Breast epithelium (tissue), 4 donors: ENCODE data around the gene SURF6. TPM values are rescaled to one million over a fixed set of nuclear protein-coding genes. Genes with fewer than 3 reads are reported as not detected.

Experiments
- DNase-seq, 2 donors: peaks; one replicate each; pipeline ENCODE4 v3.0.0-alpha.2; 2019; ENCODE audit warnings: low spot score in 2 of 2
- H3K27ac ChIP-seq, 2 donors: fragments of 200-600 bp; sonication (generic) in 1 of 2; one replicate each; pipeline ENCODE4 v1.5.1; 2016 to 2019; ENCODE audit warnings: mild to moderate bottlenecking in 1 of 2
- H3K27me3 ChIP-seq, 2 donors: fragments of 200-600 bp; sonication (generic) in 1 of 2; one replicate each; pipeline versions ENCODE4 v1.5.1 to v1.6.0; 2017 to 2019; ENCODE audit warnings: control low read depth in 1 of 2, mild to moderate bottlenecking in 1 of 2
- H3K36me3 ChIP-seq: fragments of 200-600 bp; one replicate; pipeline ENCODE4 v1.5.1; 2019
- H3K4me1 ChIP-seq, 2 donors: fragments of 200-600 bp; sonication (generic); one replicate each; pipeline ENCODE4 v1.5.1; 2016 to 2019; ENCODE audit warnings: control low read depth in 1 of 2
- H3K4me3 ChIP-seq, 3 donors: fragments of 200-600 bp; sonication (generic); 1 replicate in 2 of 3; 2 replicates in 1 of 3; pipeline ENCODE4 v1.5.1; 2016 to 2019; ENCODE audit warnings: mild to moderate bottlenecking in 3 of 3, moderate library complexity in 2 of 3
- H3K9me3 ChIP-seq, 2 donors: fragments of 200-600 bp; sonication (generic) in 1 of 2; one replicate each; pipeline ENCODE4 v1.5.1; 2016 to 2019; ENCODE audit warnings: control low read depth in 1 of 2
- CTCF ChIP-seq, 3 donors: fragments of 450-650 bp; IDR thresholded peaks; one replicate each; pipeline ENCODE4 v1.5.1; 2016 to 2017; ENCODE audit warnings: antibody characterized with exemption in 3 of 3, mild to moderate bottlenecking in 3 of 3, moderate library complexity in 3 of 3
- POLR2A ChIP-seq: fragments of 450-650 bp; IDR thresholded peaks from one replicate; pipeline ENCODE4 v1.6.1; 2016; ENCODE audit warnings: antibody characterized with exemption, mild to moderate bottlenecking, moderate library complexity
- POLR2AphosphoS5 ChIP-seq, 3 donors: sonication (generic); formaldehyde crosslinking; IDR thresholded peaks; one replicate each; pipeline ENCODE4 v1.6.1; 2017; ENCODE audit warnings: antibody characterized with exemption in 3 of 3
- intact Hi-C: fragments of 100-400 bp; cut with DNase I; formaldehyde crosslinking; loops from one replicate; pipeline ENCODE4 v1.15.1; 2023; ENCODE audit warnings: low total_unique reads
- total RNA-seq, 3 donors: library from RNA; depleted of rRNA; stranded (reverse); fragments of >200 nt; gene quantifications; one replicate each; pipeline ENCODE4 v1.1.0, GENCODE V29; 2016

SURF6 gene
- total RNA-seq, 3 donors from 2014 or later = 12.8 to 29.0 (median 23.3) TPM

DNA sequence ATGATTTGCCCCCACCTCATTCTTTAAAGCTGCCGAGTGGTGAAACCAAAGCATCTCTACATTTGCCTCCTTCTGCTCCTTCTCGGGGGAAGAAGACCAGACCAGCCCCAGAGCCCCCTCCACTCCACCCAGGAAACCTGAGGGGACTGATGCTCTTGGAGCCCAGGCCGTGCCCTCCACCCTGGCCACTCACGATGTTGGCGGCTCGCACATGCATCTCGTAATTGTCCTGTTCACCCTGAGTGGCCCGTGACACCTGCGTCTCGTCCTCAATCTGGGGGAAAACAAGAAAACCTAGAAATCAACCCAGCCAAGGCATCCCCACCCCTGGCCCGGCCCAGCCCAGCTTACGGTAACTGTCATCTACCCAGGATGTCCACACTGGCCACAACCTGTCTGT, 9.0 kb upstream of the SURF6 start:
- Histone ChIP-seq H3K36me3 (peaks cover 5% of the 10 kb centered on the region), H3K4me1 (peaks cover 0 to 18% of the 10 kb centered on the region in 2 donors), H3K9me3 (no peaks in the 10 kb centered on the region), H3K27ac (no peak overlapping the region), H3K27me3 (no peaks in the 10 kb centered on the region), H3K4me3 (no peak overlapping the region)
- DNase-seq = no peak
- intact Hi-C loops = no loop called here
- TF ChIP-seq POLR2A = no peak
- no peak for TF ChIP-seq CTCF (IDR thresholded peaks at IDR 0.05)
- no peak for TF ChIP-seq POLR2AphosphoS5 (IDR thresholded peaks at IDR 0.05)

DNA sequence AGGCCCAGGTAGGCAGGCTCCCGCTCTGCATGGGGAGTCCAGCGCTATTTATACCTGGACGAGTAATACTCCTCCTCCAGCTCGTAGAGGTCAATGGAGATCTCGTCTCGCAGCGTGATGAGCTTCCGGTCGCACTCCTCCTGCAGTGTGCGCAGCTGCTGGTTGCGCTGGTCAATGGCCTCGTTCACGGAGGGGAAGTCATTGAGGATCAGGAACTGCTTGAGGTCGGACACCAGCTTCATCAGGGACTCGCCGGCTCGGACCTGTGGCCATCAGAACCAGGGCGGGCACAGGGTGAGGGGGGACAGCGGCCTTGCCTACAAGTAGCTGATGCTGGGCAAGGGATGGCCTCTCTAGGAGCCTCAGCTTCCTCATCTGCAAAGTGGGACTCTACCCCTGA, 8.1 kb upstream of the SURF6 start:
- intact Hi-C loops = no loop called here
- H3K27me3 ChIP-seq = no peaks in the 10 kb centered on the region
- H3K4me3 ChIP-seq = no peak overlapping the region
- H3K9me3 ChIP-seq = no peaks in the 10 kb centered on the region
- no peak for DNase-seq
- peaks cover 0 to 11% of the 10 kb centered on the region in 2 donors for H3K4me1 ChIP-seq
- TF ChIP-seq POLR2A (no peak), CTCF (IDR thresholded peaks at IDR 0.05) (no peak), POLR2AphosphoS5 (IDR thresholded peaks at IDR 0.05) (no peak)
- H3K27ac ChIP-seq = no peak overlapping the region
- peaks cover 5% of the 10 kb centered on the region for H3K36me3 ChIP-seq

GRCh38 chr9:133342570-133342969, 6.6 kb upstream of the SURF6 start:
- DNase-seq = no peak
- TF ChIP-seq POLR2AphosphoS5 (IDR thresholded peaks at IDR 0.05) = no peak
- TF ChIP-seq CTCF (IDR thresholded peaks at IDR 0.05) = no peak
- Histone ChIP-seq H3K27ac (no peak overlapping the region), H3K9me3 (no peaks in the 10 kb centered on the region), H3K27me3 (no peaks in the 10 kb centered on the region), H3K36me3 (peaks cover 5% of the 10 kb centered on the region), H3K4me3 (no peak overlapping the region), H3K4me1 (peaks cover 0 to 9% of the 10 kb centered on the region in 2 donors)
- intact Hi-C loops = no loop called here

GRCh38 chr9:133342069-133342406, 6.0 kb upstream of the SURF6 start:
- no peak overlapping the region for H3K4me3 ChIP-seq
- no peak overlapping the region for H3K27ac ChIP-seq
- H3K9me3 ChIP-seq = no peaks in the 10 kb centered on the region
- DNase-seq = no peak
- H3K4me1 ChIP-seq = peaks cover 0 to 9% of the 10 kb centered on the region in 2 donors
- H3K27me3 ChIP-seq = no peaks in the 10 kb centered on the region
- peaks cover 5% of the 10 kb centered on the region for H3K36me3 ChIP-seq
- TF ChIP-seq POLR2AphosphoS5 (IDR thresholded peaks at IDR 0.05) (no peak), CTCF (IDR thresholded peaks at IDR 0.05) (no peak), POLR2A (no peak)
- intact Hi-C loops = no loop called here

DNA sequence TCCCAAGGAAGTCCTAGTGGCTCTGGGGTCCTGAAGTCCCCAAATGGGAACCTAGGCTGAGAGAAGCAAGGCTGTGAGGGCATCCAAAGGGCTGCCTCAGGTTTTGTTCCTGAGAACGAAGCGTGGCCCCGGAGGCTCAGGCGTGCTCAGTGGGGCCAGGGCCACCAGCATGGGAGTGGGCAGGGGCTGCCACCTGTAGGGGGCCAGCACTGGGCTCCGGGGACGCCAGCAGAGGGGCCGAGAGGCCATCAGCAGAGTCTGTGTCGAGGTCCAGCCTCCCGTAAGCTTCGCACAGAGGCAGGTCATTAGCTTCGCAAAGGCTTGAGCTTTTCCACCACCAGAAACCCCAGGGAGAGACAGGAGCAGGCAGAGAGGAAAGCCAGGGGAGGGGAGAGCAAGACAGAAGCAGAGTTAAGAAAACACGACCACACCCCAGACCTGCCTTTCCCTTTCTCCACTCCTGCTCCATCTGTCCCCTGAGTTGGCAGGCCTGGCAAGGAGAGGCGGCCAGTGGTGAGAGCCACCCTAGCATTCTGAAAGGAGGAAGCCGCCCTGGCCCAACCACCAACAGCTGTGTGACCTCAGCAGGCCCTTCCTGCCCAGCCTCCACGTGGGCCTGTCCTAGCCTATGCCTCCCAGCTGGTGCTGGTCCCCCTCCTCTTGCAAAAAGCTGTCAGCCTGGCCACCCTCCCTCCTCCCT, 5.5 kb upstream of the SURF6 start:
- Histone ChIP-seq H3K27ac (no peak overlapping the region), H3K36me3 (peaks cover 5% of the 10 kb centered on the region), H3K9me3 (no peaks in the 10 kb centered on the region), H3K4me3 (no peak overlapping the region), H3K4me1 (peaks cover 0 to 6% of the 10 kb centered on the region in 2 donors), H3K27me3 (no peaks in the 10 kb centered on the region)
- intact Hi-C loops = no loop called here
- no peak for TF ChIP-seq POLR2AphosphoS5 (IDR thresholded peaks at IDR 0.05)
- TF ChIP-seq CTCF (IDR thresholded peaks at IDR 0.05) = no peak
- no peak for TF ChIP-seq POLR2A
- DNase-seq = no peak
